GM21825 (cell line): ENCODE results near the gene LDHD.

Experiments used
- ATAC-seq: cut with Tn5 transposase; IDR thresholded peaks from one replicate; pipeline ENCODE4 v1.9.1; 2021; ENCODE audit warnings: mild to moderate bottlenecking, moderate library complexity; ENCODE audit not compliant: unreplicated experiment

The LDHD gene

GRCh38 chr16:75114946-75115825, 1.4 kb downstream of the LDHD start:
- no peak for ATAC-seq

DNA sequence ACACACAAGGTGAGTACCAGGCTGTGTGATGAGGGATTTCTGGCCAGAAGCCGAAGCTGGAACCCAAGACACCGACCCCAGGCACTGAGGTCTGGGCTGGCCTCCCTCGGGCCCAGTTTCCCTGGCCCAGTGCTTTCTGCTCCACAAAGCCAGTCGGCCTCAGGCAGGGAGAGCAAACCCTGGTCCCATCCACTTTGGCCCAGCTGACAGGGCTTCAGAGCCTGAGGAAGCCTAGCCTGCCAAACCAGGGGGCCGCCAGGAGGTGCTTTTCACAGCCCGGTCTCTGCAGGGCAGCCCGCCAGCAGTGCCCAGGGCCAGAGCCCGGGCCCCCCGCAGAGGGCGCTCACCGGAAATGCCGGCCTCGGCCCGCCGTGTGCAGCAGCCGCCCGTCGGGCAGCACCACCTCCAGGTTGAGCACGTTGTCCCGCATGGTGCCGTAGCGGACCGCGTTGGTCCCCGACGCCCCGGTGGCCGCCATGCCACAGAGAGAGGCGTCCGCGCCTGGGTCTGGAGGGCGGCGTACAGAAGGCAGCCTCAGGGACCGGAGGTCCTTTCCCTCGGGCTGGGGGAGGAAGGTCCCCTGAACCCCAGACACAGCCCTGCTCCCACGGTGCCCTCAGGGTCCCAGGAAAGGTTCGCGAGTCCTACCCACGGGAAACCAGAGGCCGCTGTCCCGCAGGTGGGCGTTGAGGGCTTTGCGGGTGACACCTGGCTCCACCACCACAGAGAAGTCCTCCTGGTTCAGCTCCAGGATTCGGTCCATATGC, 2.2 kb downstream of the LDHD start:
- ATAC-seq, result no peak

- ATAC-seq, result no peak
Measured at GRCh38 chr16:75113541-75114121, 2.9 kb downstream of the LDHD start.

GRCh38 chr16:75112734-75113491, 3.7 kb downstream of the LDHD start:
- no peak for ATAC-seq

DNA sequence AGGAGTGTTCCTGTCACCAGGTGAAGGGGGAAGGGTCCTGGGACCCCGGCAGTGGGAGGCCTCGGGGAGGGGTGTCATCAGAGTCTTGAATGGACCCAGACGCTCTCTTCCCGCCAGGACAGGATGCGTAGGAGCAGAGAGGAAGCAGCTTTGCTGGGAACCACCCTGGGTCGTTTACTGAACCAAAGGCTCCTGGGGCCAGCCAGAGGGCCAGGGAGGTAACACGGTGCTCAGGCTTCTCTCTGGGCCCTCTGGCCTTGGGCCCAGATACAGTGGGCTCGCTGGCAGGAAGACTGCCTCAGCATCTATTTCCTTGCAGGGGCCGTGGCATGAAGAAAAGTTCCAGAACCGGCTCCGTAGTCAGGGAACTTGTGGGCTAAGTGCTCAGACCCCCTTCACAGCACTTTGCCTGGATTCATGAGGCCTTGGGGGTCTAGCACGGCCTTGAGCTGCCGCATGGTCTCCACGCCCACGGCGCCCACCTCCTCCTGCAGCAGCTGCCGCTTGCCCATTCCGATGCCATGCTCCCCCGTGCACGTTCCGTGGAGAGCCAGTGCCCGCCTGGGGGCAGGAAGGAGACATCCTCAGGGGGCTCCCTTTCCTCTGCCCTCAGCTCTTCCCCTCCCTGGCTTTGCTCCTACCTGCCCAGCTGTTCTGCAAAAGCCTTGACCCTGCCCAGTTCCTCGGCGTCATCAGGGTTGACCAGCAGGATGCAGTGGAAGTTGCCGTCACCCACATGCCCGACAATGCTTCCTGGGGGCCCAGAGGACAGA, 4.4 kb downstream of the LDHD start:
- ATAC-seq, result no peak

DNA sequence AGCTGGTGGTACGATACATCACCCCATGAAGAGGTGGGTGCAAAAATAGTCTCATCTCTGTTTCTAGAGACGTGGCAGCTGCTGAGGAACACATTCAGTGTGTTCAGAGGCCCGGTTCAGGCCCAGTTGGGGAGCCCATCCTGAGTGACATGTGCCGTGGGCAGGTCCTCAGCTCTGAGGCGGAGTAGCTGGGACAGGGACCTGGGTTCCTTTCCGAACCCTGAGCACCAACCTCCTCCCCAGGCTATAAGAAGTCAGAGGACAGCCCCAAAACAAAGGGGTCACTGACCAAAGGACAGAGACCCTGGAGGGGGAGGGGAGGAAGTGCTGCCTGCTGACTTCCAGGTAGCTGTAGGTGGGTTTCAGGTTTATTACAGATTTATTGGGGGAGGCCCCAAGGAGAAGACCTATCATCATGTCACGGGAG, 5.1 kb downstream of the LDHD start:
- ATAC-seq, result peak; percentile 2

- ATAC-seq, result peak; percentile 58
Measured at GRCh38 chr16:75110637-75111513, 5.7 kb downstream of the LDHD start.

DNA sequence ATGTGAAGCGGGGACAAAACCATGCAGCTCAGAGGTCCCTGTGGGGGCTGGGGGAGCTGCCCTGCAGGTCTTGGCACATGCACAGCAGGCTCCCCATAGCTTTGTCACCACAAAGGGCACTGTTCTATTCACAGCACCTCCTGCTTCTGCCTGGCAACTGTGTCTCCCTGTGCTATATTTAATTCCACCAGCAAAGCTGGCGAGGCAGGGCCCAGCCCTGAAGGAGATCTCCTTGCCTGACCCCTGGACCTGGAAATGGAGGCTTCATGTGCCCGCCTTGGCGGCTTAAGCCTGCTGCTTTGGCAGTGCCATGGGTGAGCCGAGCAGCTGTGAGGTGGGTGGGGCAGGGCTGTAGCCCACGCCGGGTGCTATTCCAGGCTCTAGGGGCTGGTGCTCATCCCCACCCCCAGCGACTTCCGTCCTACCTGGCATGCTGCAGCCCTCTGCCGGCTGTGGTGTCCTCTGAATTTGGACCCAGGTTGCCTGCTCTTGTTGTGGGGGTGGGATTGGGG, 6.8 kb downstream of the LDHD start:
- no peak for ATAC-seq

- no peak for ATAC-seq
Measured at GRCh38 chr16:75108792-75109731, 7.5 kb downstream of the LDHD start.

DNA sequence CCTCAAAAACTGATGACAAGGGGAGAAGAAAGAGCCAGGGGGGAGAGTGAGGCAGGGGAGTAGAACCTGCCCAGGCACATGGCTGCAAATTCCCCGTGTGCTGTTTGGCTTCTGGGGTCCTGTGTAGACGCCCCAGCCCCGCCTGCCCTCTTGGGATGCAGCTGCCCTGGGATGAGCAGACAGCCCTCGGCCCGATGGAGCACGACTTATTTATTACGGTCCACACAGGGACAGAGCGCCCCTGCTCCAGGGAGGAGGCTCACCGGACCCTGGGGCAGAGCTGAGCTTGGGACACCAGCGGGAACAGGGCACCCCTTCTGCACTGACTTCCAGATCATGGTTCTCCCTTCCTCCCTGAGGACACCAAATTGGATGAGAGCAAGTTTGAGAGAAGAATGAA, 9.1 kb downstream of the LDHD start:
- ATAC-seq, result no peak

- ATAC-seq, result no peak
Measured at GRCh38 chr16:75106351-75107274, 10.0 kb downstream of the LDHD start.

DNA sequence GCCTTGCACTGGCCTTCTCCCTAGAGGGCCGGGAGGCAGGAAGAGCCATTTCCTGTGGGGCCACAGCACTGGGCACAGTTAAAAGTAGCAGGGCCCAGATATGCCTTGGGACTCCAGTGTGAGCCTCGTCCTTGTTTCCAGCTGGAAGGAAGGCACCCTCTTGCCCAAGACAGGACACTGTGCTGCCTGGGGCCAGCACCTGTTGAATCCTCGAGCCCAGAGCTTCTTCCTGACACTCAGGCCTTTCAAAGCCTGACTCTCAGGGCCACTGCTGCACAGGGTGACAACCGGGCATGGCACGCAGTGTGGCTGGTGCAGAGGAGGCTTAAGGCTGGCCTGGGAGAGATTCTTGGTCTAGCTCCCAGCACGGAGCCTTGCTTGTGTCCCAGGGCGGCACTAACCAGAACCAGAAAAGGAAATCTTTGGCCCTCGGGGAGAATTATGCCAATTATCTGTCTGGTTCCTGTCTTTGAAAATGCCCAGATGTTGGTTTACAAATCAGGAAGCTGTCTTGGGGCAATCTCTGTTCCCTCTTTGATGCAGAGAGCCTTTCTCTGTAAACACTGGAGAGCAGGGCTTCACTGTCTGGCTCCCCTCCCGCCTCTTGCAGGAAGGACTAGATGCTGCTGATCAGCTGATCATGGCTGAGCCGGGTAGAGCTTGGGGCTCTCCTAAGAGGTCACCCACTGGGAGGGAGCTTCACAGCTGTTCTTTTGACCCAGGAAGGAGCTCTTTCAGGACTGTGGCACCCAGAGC, 11.1 kb downstream of the LDHD start:
- no peak for ATAC-seq

DNA sequence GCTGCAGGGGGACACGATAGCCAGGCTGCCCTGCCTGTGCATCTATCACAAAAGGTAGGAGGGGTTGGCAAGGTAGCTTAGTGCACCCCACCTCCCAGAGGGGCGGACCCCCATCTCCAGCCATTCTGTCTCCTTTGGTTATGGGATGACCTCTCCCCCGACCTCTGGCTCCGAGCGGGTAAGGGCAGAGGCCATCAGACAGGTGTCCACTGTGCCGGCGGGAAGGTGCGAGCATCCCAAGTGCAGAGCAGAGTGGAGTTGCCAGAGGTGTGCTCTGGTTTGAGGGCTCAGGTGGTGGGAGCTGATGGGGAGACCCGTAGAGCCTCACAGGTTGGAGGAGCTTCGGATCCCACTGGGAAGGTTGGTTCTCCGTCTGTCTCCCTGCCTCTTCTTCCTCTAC, 11.7 kb downstream of the LDHD start:
- no peak for ATAC-seq

DNA sequence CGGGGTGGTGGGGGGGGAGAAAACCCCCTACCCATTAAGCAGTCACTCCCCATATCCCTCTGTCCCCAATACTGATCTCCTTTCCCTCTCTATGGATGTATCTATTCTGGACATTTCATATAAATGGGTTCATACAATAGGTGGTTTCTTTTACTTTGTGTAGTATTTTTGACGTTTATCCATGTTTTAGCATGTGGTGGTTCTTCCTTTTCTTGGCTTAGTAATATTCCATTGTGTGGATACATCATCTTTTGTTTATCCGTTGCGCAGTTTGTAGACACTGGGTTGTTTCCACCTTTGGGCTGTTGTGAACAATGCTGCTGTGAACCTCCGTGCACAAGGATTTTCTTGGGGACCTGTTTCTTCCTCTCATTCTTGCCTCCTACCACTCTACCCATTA, 12.6 kb downstream of the LDHD start:
- ATAC-seq, result no peak

GRCh38 chr16:75102595-75102994, 14.0 kb downstream of the LDHD start:
- no peak for ATAC-seq

DNA sequence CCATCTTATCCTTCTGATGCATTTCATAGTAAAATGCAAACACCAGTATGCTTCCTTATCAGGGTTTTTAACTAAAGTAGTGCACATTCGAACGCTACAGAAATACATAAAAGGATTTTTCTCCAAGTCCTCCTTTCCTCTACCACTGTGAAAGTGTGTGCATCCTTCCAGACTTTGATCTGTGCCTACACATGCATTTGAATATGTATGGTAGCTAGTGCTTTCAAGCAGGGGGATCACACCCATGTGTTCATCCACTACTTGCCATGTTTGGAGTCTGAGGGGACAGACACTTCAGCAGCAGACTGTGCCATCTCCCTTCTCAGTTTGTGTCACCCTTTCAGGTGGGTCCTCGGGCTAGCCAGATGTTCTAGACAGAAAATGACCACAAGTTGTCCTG, 14.9 kb downstream of the LDHD start:
- ATAC-seq, result no peak
